ENCODE data around the gene ZBTB48.
"Not testable (repeated sequence)": the region's sequence is repeated elsewhere in the genome, so short reads cannot be mapped to it uniquely, and the experiment has no call there.

ZBTB48 gene

GRCh38 chr1:6596886-6597776, 17.3 kb downstream of the ZBTB48 start:
- no peak overlapping the region for H3K4me3 ChIP-seq (ENCODE audit: low read length)
- DNase-seq (ENCODE audit: low read depth): no peak
- no peak for TF ChIP-seq CTCF (conservative IDR thresholded peaks at IDR 0.05; ENCODE audit: low read depth, low read length)

- no peak for DNase-seq (ENCODE audit: low read depth)
- TF ChIP-seq CTCF (conservative IDR thresholded peaks at IDR 0.05; ENCODE audit: low read depth, low read length): no peak
- H3K4me3 ChIP-seq (ENCODE audit: low read length): no peak overlapping the region
Measured at GRCh38 chr1:6597777-6598131, 18.0 kb downstream of the ZBTB48 start.

GRCh38 chr1:6599141-6599975, 19.6 kb downstream of the ZBTB48 start:
- DNase-seq (ENCODE audit: low read depth): no peak
- peak overlapping the region; percentile 94 for H3K4me3 ChIP-seq (ENCODE audit: low read length)
- TF ChIP-seq CTCF (conservative IDR thresholded peaks at IDR 0.05; ENCODE audit: low read depth, low read length): no peak

GRCh38 chr1:6599991-6600390, 20.2 kb downstream of the ZBTB48 start:
- DNase-seq (ENCODE audit: low read depth): not testable (repeated sequence)
- peak overlapping the region; percentile 94 for H3K4me3 ChIP-seq (ENCODE audit: low read length)

- peak overlapping the region; percentile 94 for H3K4me3 ChIP-seq (ENCODE audit: low read length)
- no peak for TF ChIP-seq CTCF (conservative IDR thresholded peaks at IDR 0.05; ENCODE audit: low read depth, low read length)
- no peak for DNase-seq (ENCODE audit: low read depth)
Measured at GRCh38 chr1:6600410-6601048, 20.7 kb downstream of the ZBTB48 start.

GRCh38 chr1:6601049-6601922, 21.5 kb downstream of the ZBTB48 start:
- TF ChIP-seq CTCF (conservative IDR thresholded peaks at IDR 0.05; ENCODE audit: low read depth, low read length): peak; percentile 21
- peak overlapping the region; percentile 94 for H3K4me3 ChIP-seq (ENCODE audit: low read length)
- DNase-seq (ENCODE audit: low read depth): peak; percentile 93

Data from retinal pigment epithelial cell (primary cell).